Measurements from ENCODE around the gene CEP85.
"Not testable (repeated sequence)": the region's sequence is repeated elsewhere in the genome, so short reads cannot be mapped to it uniquely, and the experiment has no call there.

The CEP85 gene

DNA sequence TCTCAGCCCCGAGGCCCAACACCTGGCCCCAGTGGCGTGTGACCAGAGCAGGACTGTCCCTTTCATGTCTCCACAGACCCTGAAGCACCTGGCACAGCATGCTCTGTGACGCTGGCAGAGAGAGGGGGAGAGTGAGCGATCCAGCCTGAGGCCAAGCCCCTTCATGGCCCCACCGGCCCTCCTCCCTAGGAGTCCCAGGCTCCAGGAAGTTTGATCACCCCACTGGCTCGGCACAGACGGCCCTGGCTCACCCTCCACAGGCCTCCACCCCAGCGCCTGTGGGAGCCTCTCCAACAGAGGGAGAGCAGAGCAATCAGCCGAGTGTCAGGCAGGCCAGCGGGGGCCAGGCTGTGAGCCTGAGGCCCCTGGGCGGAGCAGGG is 56.9 kb downstream of the CEP85 start:
- no peak for DNase-seq (ENCODE audit: low spot score)

DNA sequence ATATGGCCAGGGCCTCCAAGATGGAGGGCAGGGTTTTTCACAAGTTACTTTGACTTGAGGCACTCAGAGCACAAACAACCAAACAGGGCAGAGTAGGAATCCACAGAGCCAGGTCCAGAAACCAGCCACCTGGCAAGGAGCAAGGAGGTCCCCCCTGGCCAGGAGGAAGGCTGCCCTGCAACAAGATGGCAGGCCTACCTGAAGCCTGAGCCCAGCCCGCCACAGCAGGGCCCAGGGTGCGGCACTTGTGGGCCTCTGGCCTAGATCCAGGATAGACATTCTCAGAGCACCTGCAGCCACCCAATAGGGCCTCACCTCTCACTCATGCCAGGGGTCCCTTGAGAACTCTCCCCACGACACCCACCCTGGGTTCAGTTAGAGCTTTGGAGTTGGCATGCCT is 57.4 kb downstream of the CEP85 start:
- no peak for DNase-seq (ENCODE audit: low spot score)

DNA sequence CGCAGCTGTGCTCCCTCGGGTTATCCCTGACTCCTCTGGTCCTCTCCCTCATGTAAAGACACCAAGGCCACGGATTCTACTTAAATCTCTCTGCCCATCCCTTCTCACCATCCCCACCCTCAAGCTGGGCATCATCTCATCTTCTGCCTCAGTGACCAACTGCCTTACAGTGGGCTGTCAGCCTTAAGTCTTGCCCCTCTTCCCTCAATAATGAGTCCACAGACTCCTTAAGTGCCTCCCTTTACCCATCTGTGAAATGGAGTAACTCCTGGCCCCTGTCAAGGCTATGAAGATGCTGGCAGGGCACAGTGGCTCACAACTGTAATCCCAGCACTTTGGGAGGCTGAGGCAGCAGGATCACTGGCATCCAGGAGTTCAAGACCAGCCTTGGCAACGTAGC is 57.9 kb downstream of the CEP85 start:
- no peak for DNase-seq (ENCODE audit: low spot score)

DNA sequence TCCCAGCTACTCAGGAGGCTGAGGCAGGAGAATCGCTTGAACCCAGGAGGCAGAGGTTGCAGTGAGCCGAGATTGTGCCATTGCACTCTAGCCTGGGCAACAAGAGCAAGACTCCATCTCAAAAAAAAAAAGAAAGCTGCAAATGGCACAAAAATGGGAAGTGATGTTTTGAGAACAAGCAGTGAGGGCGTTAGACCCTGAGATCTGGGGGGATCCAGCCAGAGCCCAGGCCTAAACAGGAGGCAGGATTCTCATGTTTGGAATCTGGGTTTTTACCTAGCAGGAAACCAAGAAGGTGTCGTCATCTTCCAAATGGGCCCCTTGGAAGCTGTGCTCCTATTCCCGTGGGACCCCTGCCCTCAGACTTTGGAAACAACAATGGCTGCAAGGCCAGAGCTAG is 58.7 kb downstream of the CEP85 start:
- not testable (repeated sequence) for DNase-seq (ENCODE audit: low spot score)

DNA sequence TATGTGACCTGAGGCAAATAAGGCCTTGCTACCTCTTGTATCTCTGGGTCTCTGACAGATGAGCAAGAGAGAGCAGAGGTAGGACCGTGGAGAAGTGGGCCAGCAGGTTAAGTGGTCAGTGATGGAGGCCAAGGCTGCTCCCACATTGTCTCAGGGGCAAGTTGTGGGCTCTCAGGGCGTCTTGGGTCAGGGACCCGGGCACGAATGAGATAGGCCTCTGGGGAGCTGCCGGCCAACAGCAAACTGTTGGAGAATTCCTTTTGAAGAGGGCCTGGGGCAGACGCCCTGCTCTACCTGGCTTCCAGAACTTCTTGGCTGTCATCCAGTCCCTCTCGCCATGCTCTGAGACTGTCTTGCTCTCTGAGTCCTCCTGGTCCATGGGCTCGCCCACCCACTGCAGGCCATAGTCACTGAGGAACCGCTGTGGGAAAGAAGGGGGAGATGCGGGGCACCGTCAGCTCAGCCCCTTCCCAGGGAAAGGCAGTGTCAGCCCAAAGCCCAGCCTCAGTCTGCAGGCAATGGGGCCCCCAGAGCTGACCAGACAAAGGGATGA is 60.0 kb downstream of the CEP85 start:
- no peak for DNase-seq (ENCODE audit: low spot score)

DNA sequence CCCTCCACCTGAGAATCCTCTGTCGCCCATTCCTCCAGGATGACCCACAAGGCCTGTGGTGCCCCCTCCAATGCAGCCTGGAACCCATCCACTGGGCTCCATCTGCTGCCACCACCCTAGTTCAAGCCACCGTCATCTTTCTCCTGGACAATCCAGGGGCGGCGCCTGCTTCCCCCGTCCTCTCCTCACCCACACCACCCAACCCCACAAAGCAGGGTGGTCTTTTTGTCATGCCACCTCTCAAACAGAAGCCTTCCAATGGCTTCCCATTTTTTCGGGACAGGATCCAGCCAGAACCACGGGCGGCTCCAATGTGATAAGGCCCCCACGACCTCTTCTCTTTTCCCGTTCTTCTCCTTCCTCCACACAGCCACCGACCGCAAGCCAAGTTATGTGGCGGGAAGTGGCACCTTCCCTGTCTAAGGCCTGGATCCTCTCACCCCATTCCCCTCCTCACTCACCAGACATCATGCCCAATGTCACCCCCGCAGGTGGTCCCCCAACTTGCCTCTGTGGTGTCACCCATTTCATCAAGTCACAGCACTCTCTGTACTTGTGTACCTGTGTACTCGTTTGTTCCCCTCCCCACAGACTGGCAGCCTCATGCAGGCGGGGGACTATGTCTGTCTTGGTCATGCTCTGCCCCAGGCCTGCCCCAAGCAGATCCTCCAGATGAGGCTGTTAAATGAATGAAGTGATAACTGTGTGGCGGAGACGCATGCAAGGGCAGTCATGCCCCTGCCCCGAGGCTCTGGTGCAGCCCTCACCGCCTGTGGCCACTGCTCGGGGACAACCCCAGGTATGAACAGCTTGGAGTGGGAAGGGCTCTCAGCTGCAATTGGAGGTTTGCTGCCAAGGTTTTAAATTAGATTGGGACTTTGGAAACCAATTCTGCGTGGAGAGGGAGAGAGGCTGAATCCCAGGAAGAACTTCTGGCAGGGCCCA is 61.5 kb downstream of the CEP85 start:
- DNase-seq (ENCODE audit: low spot score) = no peak

DNA sequence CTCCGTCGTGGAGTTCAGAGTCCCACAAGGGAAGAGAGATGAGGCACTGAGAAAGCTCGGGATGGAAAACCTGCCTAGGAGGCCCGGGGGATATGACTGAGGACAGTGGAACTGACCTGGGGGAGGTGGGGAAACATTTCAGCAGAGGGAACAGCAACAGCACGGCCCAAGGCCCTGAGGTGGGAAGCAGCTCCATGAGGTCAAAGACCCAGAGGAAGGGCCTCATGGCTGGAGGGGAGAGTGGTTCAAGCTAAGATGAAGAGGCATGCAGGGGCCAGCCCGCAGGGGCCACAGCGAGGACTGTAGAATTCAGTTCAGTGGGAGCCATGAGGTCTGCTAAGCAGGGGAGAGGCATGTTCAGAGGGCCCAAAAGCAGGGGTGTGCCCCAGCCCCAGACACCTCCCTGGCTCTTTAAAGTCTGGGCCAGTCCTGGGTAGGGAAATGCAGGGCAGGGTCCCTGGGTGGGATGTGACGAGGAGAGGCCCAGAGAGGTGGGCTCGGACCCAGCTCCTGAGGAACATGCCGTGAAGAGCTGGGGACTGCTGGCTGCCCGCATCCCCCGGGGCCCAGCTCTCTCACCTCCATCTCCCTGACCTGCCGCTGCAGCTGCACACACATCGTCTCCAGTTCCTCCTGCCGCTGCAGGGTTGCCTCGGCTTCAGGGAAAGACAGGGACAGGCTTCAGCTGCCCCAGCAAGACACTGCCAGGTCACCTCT is 62.5 kb downstream of the CEP85 start:
- no peak for DNase-seq (ENCODE audit: low spot score)

DNA sequence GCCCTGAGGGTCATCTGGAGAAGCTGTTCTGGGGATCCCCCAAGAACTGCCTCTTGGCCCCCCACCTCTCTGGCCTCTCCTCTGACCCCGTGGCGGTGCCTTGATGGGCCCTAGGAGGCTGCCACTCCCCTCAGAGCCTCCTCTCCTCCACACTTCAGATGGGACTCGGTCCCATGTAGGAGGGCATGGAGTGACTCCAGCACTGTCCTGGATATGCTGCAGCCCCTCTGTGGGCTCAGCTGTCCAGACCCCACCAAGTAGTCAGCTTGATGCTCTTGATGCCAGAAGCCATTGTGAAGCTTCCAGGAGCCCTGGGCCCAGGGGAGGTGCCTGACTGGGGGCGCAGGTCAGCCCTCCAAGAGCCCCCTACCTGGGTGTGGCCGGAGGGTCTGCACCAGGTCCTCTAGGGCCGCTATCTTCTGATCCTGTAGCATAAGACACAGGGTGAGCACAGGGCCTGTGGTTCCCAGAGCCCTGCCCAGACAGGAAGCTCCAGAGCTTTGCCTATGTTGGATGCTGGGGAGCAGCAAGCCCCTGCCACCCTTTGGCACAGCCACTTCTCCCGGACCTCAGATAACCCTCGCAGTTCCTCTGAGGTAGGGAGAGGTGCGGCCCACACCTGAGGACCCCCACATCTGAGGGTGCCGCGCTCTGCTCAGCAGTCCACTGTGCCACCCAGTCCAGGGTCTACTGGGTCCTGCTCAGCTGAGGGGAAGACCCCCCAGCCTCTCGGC is 63.2 kb downstream of the CEP85 start:
- DNase-seq (ENCODE audit: low spot score) = no peak

DNA sequence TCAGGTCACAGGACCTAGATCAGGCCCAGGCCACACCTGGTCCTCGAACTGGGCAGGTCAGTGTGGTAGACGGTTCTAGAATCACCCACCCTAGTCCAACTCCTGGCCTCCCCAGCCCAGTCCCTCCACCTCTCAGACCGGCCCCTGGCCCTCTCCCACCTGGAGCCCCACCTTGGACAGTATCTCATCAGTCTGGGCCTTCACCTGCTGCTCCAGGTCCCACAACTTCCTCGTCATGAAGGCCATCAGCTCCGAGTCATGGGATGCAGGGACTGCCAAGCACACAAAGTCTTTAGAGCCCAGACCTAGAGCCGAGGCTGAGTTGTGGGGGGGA is 63.8 kb downstream of the CEP85 start:
- DNase-seq (ENCODE audit: low spot score) = no peak

DNA sequence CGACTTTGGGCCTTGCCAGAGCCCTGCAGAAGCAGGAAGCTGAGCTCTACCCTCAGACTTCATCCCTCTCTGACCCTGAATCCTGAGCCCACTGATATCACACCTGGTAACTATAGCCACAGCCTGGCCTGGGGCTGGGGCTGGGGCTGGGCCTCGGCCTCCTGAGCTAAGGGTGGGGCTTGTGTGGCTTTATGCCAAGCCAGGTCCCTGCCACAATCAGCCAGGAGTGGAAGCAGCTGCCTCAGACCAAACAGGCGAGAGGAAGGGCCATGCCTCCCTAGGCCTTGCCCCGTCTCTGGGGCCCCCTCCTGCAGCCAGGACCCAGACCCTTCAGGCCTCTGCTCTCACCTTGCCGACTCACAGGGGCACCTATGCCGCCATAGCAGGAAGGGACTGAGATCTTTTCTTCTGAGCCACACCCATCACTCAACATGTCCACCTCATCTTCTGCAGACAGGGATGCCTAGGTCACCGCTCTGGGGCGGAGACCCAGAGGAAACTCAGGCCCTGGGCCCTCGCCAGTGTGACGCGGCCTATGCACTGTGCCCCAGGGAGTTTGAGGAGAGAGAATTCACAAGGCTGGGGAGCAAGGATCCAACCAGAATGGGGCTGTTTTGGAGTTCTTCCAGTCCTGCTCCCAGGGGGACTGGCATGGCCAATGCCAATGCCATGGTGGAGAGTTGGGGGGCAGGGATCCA is 66.7 kb downstream of the CEP85 start:
- DNase-seq (ENCODE audit: low spot score) = no peak

DNA sequence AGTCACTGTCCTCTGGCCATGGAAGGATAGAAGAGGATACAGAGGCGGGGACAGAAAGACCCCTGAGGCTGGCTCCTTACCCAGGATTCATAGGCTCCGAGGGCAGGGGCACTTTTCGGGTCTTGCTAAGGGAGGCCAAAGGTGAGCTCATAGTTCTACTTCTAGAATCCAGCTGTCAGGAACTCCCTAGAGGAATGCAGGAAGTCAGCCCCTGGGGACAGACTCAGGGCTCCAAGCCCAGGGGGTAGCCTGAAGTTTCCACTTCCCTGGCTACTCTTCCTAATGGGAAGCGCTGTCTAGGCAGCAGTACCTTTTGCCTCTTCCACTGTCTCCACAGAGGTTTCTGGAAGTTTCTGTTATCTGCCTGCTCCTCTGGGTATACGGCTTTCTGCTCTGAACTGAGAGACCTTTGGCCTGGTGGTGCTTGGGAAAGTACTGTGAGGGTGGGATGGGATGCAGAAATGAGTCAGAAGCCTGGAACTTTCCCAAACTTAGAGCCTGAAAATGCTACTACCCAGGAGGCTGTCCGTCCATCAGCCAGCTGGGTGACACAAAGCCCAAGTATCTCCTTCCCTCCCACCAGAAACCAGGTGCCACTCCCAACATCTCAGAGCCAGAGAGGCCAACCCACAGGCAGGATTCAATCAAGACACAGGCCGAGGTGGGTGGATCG is 68.9 kb downstream of the CEP85 start:
- peak; percentile 96 for DNase-seq (ENCODE audit: low spot score)

DNA sequence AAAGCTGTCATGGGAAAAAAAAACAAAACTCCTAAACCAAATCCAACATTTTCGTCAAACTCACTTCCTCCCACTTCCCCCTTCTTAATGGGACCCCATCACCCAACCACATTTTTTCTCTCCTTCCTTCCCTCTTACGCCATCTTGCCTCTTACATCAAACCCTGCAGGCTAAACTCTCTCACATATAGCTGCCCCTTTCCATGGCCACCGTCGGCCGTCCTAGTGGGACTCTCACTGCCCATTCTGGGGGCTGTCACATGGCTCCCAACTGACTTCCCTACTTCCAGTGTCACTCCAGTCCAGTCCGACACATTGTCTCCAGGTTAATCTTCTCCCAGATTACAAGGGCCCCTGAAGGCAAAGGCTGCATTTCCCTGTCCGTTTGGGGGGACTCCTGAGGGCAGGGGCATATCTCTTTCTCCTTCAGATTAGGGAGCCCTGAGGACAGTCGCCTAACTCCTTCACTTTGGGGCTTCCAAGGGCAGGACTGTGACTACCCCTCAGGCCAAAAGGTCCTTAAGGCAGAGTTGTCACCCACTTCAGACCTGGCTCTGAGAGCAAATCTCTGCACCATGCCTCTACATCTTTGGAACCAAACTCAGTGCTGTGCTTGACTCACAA is 71.8 kb downstream of the CEP85 start:
- DNase-seq (ENCODE audit: low spot score) = no peak

DNA sequence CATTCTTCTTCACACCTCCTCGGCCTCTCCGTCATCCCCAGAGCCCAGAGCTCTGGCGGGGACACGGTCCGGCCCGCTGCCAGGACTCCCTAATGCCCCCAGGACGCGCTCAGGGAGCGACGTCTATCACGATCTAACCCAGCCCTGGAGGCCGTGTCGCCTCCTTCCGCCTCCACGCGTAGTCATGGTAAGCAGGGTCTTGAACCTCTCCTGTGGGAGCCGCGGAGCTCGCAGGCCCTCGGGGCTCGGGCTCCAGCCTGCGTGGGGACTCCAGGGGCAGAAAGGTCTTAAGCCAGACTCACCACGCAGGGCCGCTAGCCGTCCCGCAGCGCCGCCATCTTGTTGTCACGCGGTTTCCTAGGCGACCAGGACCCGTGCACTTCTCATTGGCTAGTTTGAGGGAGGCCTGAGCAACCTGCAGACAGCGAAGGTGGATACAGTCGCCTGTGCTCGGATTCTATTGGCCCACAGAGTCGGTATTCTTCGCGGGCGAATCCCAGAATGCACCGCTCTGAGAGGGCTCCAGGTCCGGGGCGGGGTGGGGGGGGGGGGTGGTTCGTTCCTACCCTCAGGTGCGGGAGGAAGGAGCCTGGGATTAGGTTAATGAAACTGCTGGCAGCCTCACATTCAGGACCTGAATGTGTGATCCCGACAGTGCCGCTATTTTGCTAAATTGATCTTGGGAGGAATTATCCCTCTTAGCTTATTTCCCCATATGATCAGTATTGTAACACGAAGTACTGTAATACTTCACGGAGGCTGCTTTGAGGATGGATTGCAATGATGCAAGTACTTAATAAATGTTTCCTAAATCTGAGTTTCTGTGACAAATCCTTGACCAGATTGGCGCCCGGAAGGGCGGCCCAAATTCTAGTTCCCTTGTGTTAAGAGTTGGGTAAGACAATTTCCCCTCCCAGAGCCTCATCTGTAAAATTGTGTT is 72.6 kb downstream of the CEP85 start, which contains the start of gene UBXN11:
Gene UBXN11 (minus strand): TSS at position 347 of the 940 bp plus-strand sequence. CDS start 3,753 bp downstream, outside the sequence.
- DNase-seq (ENCODE audit: low spot score) = peak; percentile 99

DNA sequence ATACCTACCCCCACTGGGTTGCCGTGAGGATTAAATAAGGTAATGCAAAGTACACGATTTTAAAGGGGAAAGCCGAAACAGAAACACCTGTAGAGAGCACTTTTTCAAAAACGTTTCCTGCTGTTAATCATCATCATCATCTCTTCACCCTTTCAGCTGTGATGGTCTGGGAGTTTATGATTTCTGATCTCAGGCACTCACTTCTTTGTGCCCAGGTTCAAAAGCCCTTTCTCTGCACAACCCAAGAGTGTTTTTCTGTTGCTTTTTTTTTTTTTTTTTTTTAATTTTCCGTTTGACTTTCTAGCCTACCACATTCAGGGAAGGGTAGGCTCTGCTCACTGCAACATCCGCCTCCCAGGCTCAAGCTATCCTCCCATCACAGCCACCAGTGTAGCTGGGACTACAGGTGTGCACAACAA is 73.4 kb downstream of the CEP85 start:
- no peak for DNase-seq (ENCODE audit: low spot score)

DNA sequence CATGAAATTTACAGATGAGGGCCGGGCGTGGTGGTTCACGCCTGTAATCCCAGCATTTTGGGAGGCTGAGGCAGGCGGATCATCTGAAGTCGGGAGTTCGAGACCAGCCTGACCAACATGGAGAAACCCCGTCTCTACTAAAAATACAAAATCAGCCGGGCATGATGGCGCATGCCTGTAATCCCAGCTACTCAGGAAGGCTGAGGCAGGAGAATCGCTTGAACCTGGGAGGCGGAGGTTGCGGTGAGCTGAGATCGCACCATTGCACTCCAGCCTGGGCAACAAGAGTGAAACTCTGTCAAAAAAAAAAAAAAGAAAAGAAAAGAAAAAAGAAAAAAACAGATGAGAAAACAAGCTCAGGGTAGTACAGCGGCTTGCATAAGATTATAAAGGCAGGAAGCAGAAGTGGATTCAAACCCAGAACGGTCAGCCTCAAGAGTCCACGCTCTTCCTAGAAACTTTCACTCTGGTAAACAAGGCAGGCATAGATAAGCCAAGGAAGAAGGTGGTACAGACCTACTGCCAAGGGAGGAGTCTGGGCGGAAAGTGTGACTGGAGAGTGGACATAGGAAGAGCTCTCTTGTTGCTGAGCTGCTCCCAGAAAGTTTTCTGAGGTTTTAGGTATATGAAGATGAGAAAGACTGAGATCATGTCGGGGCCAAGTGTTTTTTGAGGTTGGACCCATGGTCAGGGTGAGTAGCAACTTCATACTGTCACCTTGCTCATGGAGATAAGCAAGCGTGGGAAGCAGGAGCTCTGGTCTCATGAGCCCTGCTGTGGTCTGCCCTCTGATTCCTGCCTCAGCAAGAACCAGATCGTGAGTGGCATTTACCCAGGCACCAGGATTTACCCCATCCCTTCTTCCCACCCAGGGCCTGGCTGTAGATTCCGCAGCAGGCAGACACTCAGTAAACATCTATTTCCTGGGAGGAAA is 74.2 kb downstream of the CEP85 start:
- not testable (repeated sequence) for DNase-seq (ENCODE audit: low spot score)

DNA sequence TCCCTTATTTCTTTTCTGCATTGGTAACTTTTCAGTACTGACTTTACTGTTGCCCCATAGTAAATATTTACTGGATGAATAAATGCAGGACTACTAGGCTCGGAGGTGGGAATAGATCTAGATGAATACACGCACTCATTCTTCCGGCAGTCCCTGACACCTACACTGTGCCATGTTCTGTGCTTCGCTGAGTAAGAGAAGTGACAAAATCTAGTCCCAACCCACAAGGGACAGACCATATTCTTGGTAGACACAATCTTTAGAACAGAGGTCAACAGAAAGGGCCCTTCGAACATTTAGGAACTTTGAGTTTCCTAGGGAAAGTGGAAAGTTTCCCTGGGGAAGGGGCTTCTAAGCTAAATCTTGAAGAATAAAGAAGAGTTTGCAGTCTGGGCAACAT is 80.5 kb downstream of the CEP85 start:
- no peak for DNase-seq (ENCODE audit: low spot score)

DNA sequence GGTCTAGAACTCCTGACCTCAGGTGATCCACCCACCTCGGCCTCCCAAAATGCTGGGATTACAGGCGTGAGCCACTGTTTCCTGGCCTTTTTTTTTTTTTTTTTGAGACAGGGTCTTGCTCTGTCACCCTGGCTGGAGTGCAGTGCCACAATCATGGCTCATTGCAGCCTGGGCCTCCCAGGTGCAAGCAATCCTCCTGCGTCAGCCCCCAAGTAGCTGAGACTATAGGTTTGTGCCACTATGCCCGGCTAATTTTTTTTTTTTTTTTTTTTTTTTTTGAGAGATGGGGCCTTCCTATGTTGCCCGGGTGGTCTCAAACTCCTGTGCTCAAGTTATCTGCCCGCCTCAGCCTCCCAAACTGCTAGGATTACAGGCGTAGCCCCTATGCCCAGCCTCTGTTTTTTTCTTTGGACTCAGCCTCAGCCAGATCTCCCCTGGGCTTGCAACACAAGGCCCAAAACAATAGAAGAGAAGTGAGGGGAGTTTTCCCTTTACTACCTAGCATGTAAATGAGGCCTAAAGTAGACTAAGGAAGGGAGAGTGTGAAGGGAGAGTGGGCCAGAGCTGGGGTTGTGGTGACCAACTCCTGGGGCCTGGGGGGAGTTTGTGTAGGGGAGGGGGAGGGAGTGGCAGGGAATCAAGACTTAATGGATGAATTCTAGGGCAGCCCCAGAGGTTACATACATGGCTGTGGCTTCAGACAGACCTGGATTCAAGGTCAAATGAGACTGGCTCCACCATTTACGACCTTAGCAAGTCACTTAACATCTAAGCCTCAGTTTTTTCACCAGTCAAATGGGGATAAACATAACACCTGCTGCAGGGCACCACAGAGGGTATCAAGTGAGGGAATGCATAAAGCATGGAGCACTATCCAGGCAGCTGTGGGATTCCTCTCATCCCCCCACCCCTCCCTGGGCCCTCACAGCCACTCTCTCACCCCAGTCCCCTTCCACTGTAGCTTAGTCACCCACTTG is 82.2 kb downstream of the CEP85 start:
- no peak for DNase-seq (ENCODE audit: low spot score)

Measured in hepatic stellate cell (primary cell).